ENCODE results near the gene KLK7.
"Not testable (repeated sequence)": the region's sequence is repeated elsewhere in the genome, so short reads cannot be mapped to it uniquely, and the experiment has no call there.

Gene KLK7

GRCh38 chr19:50974702-50975556 is 8.8 kb downstream of the KLK7 start:
- no peak for DNase-seq

- no peak for DNase-seq
Measured at GRCh38 chr19:50972795-50973376, 10.8 kb downstream of the KLK7 start.

GRCh38 chr19:50969810-50970209 is 13.9 kb downstream of the KLK7 start:
- DNase-seq = not testable (repeated sequence)

- DNase-seq = no peak
Measured at GRCh38 chr19:50969413-50969760, 14.3 kb downstream of the KLK7 start, which contains the start of gene KLK6. TSS of gene KLK6 (minus strand) at chr19:50969591. CDS start at chr19:50968104, 1,487 bp downstream.

- no peak for DNase-seq
Measured at GRCh38 chr19:50968716-50969412, 14.9 kb downstream of the KLK7 start.

- DNase-seq = no peak
Measured at GRCh38 chr19:50967929-50968715, 15.6 kb downstream of the KLK7 start.

GRCh38 chr19:50964266-50964665 is 19.5 kb downstream of the KLK7 start:
- DNase-seq = no peak

- no peak for DNase-seq
Measured at GRCh38 chr19:50963381-50963780, 20.3 kb downstream of the KLK7 start.

- no peak for DNase-seq
Measured at GRCh38 chr19:50962245-50962644, 21.5 kb downstream of the KLK7 start.

- DNase-seq = no peak
Measured at GRCh38 chr19:50959731-50960500, 23.8 kb downstream of the KLK7 start.

- no peak for DNase-seq
Measured at GRCh38 chr19:50957587-50957986, 26.1 kb downstream of the KLK7 start.

GRCh38 chr19:50952910-50953309 is 30.8 kb downstream of the KLK7 start, which contains the start of gene KLK5:
TSS of gene KLK5 (minus strand) at chr19:50953038. CDS start at chr19:50952657, 381 bp downstream.
- DNase-seq = no peak

GRCh38 chr19:50949861-50950260 is 33.9 kb downstream of the KLK7 start:
- DNase-seq = no peak

- no peak for DNase-seq
Measured at GRCh38 chr19:50947123-50947522, 36.6 kb downstream of the KLK7 start.

- no peak for DNase-seq
Measured at GRCh38 chr19:50944795-50945194, 38.9 kb downstream of the KLK7 start.

GRCh38 chr19:50943074-50943828 is 40.5 kb downstream of the KLK7 start:
- DNase-seq = no peak

GRCh38 chr19:50939596-50939995 is 44.1 kb downstream of the KLK7 start:
- no peak for DNase-seq

GRCh38 chr19:50933640-50934039 is 50.1 kb downstream of the KLK7 start:
- DNase-seq = no peak

GRCh38 chr19:50932690-50933083 is 51.0 kb downstream of the KLK7 start:
- no peak for DNase-seq

- DNase-seq = no peak
Measured at GRCh38 chr19:50932018-50932689, 51.6 kb downstream of the KLK7 start.

GRCh38 chr19:50931023-50931422 is 52.7 kb downstream of the KLK7 start:
- DNase-seq = no peak

All from NCI-H2107 (cell line).